ENCODE data around the gene CD93.

Gene CD93, protein sequence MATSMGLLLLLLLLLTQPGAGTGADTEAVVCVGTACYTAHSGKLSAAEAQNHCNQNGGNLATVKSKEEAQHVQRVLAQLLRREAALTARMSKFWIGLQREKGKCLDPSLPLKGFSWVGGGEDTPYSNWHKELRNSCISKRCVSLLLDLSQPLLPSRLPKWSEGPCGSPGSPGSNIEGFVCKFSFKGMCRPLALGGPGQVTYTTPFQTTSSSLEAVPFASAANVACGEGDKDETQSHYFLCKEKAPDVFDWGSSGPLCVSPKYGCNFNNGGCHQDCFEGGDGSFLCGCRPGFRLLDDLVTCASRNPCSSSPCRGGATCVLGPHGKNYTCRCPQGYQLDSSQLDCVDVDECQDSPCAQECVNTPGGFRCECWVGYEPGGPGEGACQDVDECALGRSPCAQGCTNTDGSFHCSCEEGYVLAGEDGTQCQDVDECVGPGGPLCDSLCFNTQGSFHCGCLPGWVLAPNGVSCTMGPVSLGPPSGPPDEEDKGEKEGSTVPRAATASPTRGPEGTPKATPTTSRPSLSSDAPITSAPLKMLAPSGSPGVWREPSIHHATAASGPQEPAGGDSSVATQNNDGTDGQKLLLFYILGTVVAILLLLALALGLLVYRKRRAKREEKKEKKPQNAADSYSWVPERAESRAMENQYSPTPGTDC

DNA sequence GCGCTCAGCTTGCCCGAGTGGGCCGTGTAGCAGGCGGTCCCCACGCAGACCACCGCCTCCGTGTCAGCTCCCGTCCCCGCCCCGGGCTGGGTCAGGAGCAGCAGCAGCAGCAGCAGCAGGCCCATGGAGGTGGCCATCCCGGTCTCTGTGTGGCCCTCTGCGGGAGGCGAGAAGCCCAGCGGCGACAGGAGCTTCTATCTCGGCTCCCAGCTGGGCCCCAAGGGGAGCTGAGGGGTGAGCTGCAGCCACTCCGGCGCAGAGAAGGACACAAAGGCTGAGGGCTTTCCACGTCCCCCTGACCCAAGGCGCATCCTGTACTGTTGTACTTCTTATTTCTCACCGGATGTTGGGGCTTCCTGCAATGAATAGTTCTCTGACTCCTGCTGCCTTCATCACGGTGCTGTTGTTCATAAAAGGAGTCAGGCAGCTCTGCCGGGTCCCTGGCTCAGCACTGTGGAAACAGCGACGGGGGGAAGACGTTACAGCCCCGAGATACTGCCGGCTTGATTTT lies at the start of gene CD93:
Gene CD93 (minus strand): TSS at position 269 of the 511 bp plus-strand sequence. CDS start 132 bp downstream, at position 137.
- no peak for DNase-seq

DNA sequence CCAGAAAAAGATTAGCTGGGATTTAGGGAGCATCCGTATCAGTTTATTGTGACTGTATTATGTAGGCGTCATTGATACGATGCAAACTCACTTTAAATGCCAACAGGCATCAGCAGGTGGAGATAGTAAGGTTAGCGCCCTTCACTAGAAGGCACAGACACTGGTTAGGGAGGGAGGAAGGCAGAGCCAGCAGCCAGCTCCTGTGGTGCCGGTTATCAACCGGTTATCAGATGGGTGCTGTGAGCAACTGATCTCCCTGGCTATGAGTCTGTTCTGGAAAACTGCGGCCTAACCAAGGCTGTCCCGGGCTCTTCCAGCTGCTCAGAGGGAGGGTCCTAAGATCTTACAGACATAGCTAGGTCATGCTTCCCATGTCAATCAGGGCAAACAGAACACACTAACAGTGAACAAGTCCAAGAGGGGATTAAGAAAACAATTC lies 47.5 kb upstream of the CD93 start:
- no peak for DNase-seq

DNA sequence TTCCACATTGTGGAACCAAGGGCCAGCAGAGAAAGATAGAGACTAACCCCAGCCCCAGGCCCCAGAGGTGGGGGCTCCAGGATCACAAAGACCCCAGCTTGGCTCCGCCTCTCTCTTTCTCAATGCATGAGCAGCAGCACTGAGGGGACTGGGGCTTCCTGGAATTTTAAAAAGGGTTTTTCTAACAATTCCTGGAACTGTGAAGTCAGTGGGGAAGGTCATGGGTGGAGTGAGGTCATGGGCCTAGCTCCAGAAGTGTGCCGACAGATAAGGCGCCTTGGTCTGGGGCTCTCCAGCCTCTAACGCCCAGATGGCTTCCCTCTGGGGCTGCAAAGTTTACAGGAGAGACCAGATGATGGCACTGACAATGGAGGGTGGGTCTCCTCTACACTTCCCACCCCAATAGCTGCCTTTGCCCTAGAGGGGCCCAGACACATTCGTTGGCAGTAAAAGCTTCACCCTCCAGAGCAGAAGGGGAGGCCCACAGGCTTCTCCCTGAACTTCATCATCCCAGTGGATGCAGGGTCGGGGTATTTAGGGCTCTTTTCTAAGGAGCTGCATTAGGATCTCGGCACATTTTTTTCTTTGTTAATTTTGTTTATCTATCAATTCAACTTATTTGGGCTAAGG lies 46.9 kb upstream of the CD93 start:
- no peak for DNase-seq

DNA sequence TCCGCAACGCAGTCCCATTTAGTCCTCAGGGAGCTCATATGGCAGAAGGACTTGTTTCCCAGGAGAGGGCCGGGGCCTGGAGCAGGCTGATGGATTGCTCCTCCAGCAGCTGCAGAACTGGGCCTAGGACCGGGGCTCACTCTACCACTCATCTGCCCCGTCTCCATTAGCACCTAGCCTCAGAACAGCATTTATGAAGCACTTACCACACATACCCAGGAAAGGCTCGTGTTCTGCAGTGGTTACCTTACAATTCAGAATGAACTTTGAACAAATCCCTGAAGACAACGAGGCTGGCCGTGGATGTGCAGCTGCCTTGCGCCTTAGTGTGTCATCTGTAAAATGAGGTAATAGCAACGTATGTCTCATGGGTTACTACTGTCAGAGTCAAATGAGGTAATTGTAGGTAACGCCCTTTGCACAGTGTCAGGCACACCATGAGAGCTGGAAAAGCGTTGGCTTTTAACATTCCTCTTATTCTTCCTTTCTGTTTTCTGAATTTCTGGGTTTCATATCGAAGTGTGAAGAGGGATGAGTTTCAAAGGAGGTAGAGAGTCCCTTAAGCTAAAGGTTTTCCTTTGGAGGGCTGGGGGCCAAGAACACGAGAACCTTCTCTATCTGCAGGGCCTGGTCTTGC lies 46.3 kb upstream of the CD93 start:
- DNase-seq, result no peak

DNA sequence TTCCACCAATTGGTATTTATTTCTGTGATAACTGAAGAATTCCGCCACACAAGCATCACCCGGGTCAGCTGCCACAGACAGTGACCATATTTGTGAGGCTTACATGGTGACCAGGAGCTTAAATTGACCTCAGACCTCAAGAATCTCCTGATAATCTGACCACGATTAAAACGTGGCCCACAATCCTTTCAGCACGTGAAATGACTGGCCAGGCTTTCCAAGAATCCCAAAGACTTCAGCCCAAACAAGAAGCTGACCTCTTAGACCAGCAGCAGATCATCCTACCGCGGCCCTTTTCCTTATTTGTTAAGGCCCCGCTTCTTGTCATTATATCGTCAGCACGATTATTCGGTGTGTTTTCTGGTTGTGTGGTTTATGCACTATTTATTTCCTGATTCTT lies 45.6 kb upstream of the CD93 start:
- DNase-seq, result no peak

DNA sequence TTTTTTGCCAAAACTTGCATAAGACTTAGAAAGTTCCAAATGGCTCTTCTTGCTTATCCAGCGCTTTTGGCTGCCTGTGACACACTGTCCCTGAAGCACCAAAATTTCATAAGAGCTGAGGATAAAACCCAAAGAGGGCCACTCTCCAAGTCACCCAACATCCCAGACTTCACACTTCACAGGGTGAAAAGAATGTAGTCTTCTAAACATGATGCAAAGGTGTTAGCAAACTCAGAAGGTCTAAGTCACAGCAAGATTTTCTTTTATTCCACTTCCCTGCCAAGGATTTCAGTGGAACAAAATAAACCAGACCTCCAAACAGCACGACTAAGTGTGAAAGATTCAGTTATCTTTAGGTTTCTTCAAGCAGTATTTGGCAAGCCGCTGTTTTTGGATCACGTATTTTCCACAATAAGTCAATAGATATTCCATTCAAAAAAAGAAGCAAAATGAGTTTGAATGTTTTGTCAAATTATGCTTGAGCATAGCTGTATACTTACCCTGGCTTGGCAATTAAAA lies 44.6 kb upstream of the CD93 start:
- DNase-seq, result no peak

DNA sequence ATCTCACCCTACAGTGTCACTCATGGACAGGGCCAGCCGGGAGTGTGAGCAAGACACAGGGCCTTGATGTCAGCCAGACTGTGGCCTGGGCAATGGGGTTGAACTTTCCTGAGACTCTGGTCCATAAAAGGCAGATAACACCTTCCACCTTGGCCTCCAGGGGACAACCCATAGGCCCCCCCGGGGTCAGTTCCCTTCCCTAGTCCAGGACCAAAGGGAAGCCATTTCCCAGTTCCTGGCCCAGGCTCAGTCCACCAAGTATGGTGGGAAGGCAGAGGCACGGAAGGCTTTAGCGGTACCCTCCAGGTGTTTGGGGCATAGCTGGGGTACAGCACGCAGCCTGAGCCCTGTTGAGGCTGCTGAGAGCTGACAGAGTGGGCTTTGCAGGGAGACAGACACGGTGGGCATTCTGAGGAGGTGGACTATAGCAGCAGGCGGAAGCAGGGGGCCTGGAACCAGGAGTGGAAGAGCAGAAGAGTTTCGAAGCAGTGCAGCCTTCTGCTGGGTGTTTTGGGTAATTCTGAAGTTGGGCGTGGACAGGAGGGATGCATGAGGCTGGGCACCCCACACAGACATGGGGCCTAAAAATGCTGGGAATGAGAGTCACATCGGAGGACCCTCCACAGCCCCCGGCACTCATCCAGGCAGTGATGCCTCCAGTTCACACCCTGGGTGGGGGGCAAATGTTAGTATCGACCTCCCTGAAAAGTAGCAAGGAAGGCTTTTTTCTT lies 43.9 kb upstream of the CD93 start:
- DNase-seq, result no peak

DNA sequence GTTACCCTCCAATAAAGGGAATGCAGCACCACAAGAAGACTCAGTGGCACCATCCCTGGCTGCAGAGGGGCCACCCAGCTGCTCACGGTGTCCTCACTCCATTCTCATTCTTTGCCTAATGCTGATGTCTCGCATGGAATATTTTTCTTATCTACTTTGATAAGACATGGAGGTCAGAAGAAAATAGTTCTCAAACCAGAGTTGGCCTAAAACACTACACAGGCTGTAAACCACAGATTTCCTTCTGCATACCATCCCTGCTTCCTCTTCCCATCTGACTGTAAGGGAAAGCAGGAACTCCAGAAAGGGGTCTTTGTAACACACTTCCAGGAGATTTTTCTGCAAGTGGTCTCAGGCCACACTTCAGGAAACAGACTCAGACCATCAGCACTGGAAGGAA lies 43.1 kb upstream of the CD93 start:
- DNase-seq, result no peak

DNA sequence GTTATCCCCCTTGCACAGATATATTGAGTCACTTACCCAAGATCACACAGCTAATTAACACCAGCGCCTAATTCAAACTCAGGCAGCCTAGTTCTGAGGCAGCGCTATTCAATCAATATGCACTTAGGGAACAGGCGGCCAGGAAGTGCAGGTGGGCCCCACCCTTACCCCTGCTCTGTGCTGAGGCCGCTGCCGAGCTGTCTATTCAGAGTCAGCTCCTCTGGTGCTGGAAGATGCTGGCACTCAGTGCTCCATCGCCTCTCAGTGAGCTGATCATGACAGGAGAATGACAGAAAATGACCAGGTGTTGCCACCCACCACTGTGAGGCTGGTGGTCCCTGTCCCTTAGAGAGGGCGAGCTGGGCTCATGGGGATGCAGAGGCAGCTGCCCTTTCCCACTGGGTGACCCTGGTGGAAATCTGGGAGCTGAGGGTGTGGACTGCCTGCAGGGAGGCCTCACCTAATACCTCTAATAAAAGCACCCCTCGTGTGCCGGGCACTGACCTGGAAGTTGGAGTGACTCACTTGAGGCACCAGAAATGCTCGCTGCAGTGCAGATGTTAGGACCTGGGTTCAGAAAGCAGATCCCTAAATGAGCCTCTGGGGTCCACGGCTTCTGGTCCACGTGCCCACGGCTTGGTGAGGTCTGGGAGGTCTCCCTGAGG lies 42.5 kb upstream of the CD93 start:
- DNase-seq, result no peak

DNA sequence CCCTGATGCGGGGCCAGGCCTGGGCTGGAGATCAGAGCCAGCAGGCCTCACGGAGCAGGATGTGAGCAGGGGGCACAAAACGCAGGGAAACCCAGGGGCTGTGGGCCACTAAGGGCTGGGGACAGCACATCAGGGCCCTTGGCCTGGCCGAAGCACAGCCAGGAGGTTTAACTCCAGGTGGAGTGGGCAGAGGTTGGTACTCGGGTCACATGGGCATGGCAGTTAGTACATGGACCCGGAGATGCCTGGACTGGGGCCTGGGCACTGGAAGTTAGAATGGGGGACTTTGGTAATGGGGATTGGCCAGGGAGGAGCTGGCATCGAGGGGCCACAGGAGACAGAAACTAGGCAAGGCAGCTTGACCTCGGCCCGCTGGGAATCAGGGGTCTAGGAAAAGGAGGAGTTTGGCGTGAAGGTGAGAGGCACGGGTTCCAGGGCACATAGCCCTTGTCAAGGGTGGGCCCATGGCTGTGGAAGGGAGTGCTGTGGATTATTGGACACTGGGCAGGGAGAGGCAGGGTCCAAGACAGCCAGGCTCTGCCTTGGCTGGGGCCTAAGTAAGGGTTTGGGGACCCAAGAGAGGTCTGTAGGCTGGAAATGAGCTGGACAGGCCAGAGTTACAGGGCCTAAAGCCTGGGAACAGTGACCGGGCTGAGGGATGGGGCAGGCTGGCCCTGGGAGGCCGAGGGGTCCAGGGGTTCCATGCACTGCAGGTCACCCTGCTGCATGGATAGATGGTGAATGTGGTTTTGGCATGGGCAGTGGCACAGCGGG lies 41.6 kb upstream of the CD93 start:
- DNase-seq, result no peak

DNA sequence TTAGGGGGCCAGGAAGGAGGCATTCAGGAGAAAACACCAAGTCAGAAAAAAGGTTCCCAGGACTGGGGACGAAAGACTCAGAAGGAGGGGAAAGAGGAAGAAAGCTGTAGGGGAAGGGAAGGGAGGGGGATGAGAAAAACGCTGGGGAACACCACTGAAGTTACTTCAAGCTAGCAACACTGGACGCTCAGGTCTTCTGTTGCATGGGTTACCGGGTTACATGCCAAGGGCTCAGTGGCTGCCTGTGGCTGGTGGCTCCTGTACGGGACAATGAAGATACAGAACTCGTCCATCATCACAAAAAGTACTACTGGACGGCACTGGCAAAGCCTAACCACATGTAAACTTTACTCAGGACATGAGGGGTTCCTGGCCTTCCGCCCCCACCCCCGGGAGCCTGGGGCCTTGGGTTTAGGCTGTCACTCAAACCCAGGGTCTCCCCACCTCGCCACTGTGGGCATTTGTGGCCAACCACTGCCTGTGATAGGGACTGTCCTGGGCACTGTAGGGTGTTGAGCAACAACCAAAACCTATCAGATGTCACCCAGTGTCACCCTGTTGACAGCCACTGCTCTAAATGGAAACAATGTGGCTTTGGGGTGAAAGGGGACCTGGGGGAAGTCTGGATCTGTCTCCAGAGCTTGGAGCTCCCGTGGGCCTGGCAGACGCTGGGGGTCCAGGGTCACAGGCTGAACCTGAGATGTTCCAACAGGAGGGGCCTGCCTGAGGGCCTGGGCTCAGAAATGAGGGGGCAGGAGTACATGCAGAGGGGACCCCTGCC lies 40.3 kb upstream of the CD93 start:
- no peak for DNase-seq

DNA sequence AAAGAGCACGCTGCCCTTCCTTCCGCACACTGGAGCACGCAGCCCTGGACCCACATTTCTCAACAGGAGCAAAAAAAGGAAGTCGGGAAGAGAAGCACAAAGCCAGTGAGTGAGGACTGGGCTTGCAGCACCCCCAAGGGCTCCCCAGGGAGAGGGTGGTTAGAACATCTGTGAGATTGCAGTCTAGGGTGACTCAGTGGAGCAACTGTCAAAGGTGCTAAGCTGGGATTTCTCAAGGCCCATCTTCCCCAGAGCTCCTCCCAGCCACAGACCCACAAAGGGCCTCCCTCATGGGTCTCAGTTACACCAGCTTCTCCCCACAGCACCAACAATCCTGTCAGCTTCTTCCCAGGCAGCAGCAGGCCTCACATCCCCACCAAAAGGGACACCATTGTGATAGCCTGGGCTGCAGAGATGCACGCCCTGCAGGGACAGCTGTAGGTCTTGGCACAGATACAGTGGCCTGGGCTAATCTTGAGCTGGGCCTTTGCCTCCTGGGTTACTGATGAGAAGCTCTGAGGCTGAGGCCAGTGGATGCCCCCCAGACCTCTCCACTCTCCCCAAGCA lies 39.6 kb upstream of the CD93 start:
- DNase-seq, result no peak

DNA sequence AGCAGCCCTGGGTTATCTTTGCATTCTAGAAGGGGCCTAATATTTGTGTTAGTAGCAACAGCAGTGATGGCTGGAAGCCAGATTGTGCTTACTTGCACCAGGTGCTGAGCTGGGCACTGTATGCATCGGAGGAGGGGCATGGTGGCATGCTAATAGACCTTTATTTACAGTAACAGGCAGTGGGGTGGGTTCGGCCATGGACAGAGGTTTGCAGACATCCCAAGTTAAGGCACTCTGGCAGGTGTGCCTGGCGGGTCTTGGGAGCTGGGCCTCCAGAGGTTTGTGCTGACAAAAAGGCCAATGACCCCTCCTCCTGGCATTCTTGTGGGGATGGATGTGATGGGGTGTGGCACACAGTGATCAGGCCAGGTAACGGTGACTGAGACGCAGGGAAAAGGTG lies 39.0 kb upstream of the CD93 start:
- DNase-seq, result no peak

DNA sequence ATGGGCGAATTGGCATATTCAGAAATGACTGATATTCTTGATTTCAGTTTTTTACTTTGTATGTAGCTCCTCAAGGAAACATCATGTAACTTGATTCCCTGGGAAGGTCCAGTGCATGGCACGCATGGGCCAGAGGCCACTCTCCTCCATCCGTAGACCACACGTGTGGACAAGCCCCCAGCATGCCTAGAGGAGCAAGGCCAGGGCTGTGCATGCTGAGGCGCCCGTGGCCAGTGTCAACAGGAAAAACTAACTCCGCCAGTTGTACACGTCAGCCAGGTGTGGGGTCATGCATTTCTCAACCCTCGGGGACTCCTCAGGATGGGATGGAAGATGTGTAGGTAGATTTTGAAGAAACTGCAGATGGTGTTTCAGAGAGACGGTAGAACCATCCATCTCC lies 37.8 kb upstream of the CD93 start:
- no peak for DNase-seq

DNA sequence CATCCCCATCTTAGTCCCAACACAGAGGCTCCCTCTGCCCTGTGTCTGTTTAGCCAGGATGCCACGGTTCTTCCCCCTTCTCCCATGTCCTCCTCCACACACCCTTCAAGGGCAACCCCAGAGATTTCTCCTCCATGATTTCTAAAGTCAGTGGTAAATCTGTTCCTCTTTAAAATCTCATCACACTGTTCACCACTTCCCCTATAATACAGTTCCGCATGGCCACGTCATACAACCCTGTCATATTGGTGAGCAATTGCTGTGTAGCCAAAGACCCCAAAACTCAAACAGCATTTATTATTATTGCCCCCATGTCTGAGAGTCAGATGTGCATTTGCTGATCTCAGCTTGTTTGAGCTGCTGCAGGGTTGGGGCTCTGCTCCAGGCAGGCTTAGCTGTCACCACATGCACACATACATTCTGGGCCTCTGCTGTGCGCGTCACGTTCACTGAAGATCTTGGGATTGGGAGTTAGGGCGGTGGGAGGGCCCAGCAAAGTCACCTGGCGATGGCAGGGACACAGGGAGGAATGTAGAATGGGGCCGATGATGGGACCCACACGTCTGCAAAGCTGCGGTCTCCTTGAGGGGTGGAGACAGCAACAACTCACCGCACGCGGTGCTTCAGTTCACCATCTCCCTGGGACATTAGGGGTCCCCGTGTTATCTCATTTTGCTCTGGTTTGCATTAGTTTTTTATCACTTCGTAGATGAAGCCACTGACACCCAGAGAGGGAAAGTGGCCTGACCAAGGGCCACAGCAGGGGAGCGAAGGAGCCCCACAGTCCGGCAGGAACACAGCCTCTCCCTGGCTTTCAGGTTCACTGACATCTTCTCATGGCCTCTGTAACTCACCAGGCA lies 36.9 kb upstream of the CD93 start:
- DNase-seq, result no peak

DNA sequence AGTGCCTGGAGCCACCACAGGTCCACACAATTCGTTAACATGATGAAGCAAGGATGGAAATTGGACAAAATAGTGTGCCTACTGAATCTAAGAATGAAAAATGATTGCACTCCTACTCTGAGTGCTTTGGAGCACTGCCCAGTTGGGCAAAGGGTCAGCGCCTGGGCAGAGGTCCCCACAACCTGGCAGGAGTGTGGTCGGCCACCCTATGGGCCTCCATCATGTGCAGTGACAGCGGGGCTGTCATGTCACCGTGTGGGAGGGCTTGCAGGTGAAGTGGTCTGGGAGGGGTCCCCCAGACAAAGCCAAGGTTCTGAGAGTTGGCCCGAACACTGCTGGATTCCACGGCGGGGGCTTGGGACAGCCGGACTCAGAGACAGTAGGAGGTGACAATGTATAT lies 36.2 kb upstream of the CD93 start:
- DNase-seq, result no peak

DNA sequence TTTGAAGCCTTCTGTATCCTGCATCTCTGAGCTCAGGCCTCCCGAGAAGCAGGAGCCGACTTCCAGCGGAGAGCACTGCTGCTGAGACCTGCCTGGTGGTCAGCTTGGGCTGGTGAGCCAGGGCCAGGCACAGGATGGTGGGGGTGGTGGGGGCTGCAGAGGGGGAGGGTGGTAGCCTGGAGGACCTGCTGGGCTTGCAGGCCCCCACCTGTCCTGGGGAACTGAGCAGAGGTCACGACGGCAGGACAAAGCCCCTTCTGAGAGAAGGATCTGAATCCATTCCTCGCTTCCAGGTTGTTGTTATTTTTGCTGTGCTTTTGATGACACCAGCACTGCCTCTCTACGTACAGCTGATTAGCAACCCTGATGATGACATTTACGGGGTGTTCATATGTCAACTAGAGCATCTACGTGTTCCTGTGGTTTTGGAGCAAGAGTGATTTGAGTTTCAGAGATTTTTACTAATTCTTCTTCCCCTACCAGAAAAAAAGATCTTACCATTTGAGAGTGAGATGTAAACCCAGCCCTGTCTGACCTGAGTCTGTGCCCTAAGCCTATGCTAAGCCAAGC lies 35.7 kb upstream of the CD93 start:
- DNase-seq, result no peak

All from activated effector memory CD4-positive, alpha-beta T cell treated with Interleukin-2 at 50 U/mL for 16 hours (primary cell).